Chondrocyte (in vitro differentiated cells): ENCODE data around the gene HGF. TPM values are rescaled to one million over a fixed set of nuclear protein-coding genes. Genes with fewer than 3 reads are reported as not detected.

Source experiments
- DNase-seq: peaks from one replicate; pipeline ENCODE4 v3.0.0; 2021; ENCODE audit warnings: mixed read lengths, low spot score
- H3K27ac Mint-ChIP-seq: one replicate; pipeline ENCODE4 v1.8.0; 2021; ENCODE audit warnings: mild to moderate bottlenecking, moderate library complexity, mixed read lengths; ENCODE audit not compliant: unreplicated experiment
- H3K27me3 Mint-ChIP-seq: 2 replicates; pipeline ENCODE4 v1.8.0; 2021; ENCODE audit warnings: low read depth, mixed read lengths
- H3K36me3 Mint-ChIP-seq: 2 replicates; pipeline ENCODE4 v1.8.0; 2021; ENCODE audit warnings: low read depth, mixed read lengths
- H3K4me1 Mint-ChIP-seq: 2 replicates; pipeline ENCODE4 v1.8.0; 2021; ENCODE audit warnings: low read depth, mild to moderate bottlenecking, mixed read lengths
- H3K4me3 Mint-ChIP-seq: one replicate; pipeline ENCODE4 v1.8.0; 2021; ENCODE audit warnings: mild to moderate bottlenecking, moderate library complexity, mixed read lengths; ENCODE audit not compliant: unreplicated experiment
- H3K9me3 Mint-ChIP-seq: 2 replicates; pipeline ENCODE4 v1.8.0; 2021; ENCODE audit warnings: low read depth, mixed read lengths
- total RNA-seq: library from RNA; stranded (reverse); gene quantifications from 3 replicates; pipeline ENCODE4 v1.2.1, GENCODE V29; 2021
- TF ChIP-seq, protein P1 (sequence below): fragments of 200-600 bp; sonication (generic); IDR thresholded peaks from 2 replicates; pipeline ENCODE4 v1.5.0; 2021; ENCODE audit warnings: antibody characterized with exemption, mild to moderate bottlenecking, moderate library complexity

HGF gene
- total RNA-seq, 1 donor from 2014 or later: 3.7 TPM

DNA sequence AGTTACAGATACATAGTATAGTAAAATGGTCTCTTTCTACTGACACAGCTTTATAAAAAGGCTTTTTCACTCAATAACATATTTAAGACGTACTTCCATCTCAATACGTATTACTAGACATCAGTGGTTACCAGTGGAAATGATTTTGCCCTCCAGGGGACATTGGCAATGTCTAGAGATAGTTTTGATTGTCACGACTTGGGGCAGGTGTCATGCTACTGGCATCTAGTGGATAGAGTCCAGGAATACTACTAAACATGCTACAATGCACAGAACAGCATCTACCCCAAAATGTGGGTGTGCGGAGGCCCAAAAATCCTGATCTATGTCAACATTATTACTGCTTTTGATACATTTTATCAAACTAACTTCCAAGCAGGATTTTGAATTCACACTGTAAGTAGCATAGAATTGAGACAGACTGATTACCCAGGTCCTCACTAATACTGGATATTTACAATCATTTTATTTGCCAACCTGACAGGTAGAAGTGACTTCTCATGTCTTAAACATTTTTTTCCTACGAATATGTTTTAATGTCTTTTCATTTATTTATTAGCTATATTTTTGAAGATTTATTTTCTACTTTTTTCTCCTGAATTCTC, 53.8 kb downstream of the HGF start:
- DNase-seq: no peak
- peaks cover 6% of the 10 kb centered on the region for H3K9me3 Mint-ChIP-seq
- peak overlapping the region; percentile 52 for H3K27ac Mint-ChIP-seq
- H3K4me3 Mint-ChIP-seq: no peak overlapping the region
- peaks cover 22% of the 10 kb centered on the region for H3K4me1 Mint-ChIP-seq
- TF ChIP-seq, protein P1, sequence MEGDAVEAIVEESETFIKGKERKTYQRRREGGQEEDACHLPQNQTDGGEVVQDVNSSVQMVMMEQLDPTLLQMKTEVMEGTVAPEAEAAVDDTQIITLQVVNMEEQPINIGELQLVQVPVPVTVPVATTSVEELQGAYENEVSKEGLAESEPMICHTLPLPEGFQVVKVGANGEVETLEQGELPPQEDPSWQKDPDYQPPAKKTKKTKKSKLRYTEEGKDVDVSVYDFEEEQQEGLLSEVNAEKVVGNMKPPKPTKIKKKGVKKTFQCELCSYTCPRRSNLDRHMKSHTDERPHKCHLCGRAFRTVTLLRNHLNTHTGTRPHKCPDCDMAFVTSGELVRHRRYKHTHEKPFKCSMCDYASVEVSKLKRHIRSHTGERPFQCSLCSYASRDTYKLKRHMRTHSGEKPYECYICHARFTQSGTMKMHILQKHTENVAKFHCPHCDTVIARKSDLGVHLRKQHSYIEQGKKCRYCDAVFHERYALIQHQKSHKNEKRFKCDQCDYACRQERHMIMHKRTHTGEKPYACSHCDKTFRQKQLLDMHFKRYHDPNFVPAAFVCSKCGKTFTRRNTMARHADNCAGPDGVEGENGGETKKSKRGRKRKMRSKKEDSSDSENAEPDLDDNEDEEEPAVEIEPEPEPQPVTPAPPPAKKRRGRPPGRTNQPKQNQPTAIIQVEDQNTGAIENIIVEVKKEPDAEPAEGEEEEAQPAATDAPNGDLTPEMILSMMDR: peak; percentile 84
- H3K36me3 Mint-ChIP-seq: peaks cover 4% of the 10 kb centered on the region
- H3K27me3 Mint-ChIP-seq: no peaks in the 10 kb centered on the region

DNA sequence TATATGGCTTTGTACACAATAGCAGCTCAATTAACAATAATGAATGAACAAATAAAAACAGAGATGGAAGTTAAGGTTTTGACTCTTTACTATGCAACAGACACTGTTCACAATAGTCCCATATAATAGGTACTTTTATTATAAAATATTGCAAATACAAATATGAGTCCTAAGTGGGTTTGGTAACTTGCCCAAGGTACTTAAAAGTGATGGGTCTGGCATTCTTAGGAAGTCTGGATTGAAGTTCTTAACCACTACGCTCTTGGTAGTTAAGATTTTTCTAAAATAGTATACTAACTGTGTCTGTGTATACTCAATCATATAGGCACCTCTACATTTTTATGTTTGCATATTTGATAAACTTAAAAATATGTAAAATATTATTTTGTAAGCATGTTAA, 55.5 kb downstream of the HGF start:
- peaks cover 6% of the 10 kb centered on the region for H3K9me3 Mint-ChIP-seq
- peaks cover 22% of the 10 kb centered on the region for H3K4me1 Mint-ChIP-seq
- peaks cover 6% of the 10 kb centered on the region for H3K36me3 Mint-ChIP-seq
- DNase-seq: no peak
- H3K4me3 Mint-ChIP-seq: no peak overlapping the region
- TF ChIP-seq, protein P1: no peak
- no peaks in the 10 kb centered on the region for H3K27me3 Mint-ChIP-seq
- no peak overlapping the region for H3K27ac Mint-ChIP-seq

DNA sequence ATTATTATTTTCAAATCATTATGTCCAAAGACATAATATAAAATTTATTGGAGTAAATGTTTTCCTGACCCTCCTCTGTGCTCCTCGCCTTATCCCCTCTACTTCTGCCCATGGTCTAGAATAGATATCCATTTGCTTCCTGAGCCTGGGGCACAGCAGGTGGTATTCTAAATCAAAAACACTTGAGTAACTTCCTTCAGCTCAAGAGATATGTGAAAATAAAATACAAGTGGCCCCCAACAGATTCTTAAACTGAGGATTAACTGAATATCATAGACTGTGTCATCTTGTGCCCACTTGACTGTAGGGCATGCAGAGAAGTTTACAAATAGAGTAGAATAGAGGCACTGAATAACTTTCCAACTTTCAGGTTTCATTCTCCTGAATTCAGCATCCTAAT, 59.1 kb downstream of the HGF start:
- Mint-ChIP-seq H3K36me3 (peaks cover 9% of the 10 kb centered on the region), H3K4me3 (no peak overlapping the region), H3K9me3 (no peaks in the 10 kb centered on the region), H3K4me1 (peaks cover 30% of the 10 kb centered on the region), H3K27ac (no peak overlapping the region), H3K27me3 (no peaks in the 10 kb centered on the region)
- TF ChIP-seq, protein P1: no peak
- no peak for DNase-seq

DNA sequence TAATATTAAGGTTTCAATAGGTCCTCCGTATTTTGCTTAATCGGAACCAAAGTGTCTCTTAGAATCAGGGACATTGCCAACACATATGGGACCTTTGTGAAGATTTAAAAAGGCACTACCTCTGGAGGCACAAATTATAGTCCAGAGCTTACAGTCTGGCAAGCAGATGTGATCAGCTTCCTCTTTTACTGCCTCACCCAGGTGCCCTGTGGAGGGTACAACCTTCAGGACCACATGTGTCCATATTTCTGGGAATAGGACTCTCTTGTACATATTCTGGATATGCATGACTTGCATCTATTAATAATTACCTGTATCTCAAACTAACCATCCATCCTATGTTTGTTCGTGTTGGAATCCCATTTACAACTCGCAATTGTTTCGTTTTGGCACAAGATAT, 60.0 kb downstream of the HGF start:
- Mint-ChIP-seq H3K27ac (no peak overlapping the region), H3K4me3 (no peak overlapping the region), H3K36me3 (peaks cover 9% of the 10 kb centered on the region), H3K27me3 (no peaks in the 10 kb centered on the region), H3K4me1 (peaks cover 33% of the 10 kb centered on the region), H3K9me3 (no peaks in the 10 kb centered on the region)
- no peak for DNase-seq
- TF ChIP-seq, protein P1: no peak

DNA sequence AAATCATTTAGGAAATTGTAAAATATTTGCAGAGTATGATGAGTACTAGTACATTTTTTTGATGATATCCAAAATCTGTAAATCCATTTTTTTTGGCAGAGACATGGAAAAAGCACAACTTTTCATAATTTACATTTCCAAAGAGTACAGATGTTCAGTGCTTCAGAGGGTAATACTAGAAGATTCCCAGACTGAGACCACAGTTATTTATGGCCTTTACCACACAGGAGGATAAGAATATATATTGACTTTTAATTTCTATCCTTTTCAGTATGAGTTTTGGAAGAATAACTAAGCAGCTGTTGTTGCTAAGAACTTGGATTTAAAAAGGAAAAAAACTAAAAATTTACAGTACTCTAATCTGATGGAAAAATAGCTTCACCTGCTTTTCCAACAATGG, 61.9 kb downstream of the HGF start:
- peaks cover 43% of the 10 kb centered on the region for H3K4me1 Mint-ChIP-seq
- TF ChIP-seq, protein P1: no peak
- no peaks in the 10 kb centered on the region for H3K27me3 Mint-ChIP-seq
- no peaks in the 10 kb centered on the region for H3K9me3 Mint-ChIP-seq
- H3K36me3 Mint-ChIP-seq: peaks cover 7% of the 10 kb centered on the region
- H3K4me3 Mint-ChIP-seq: no peak overlapping the region
- DNase-seq: no peak
- H3K27ac Mint-ChIP-seq: no peak overlapping the region
